Body of pancreas (tissue), 4 donors: ENCODE results near the gene ZDHHC18. TPM values are rescaled to one million over a fixed set of nuclear protein-coding genes. Genes with fewer than 3 reads are reported as not detected.

ENCODE experiments used
- ATAC-seq: fragments of 150-250 bp; one replicate; pipeline ENCODE4 v1.9.1; 2016
- DNase-seq, 4 donors: peaks; one replicate each; pipeline ENCODE4 v3.0.0-alpha.2; 2019
- H3K27ac ChIP-seq, 4 donors: fragments of 200-600 bp; sonication (generic); 1 replicate in 3 of 4; 2 replicates in 1 of 4; pipeline versions ENCODE4 v1.5.1 to v1.6.1; 2016 to 2019; ENCODE audit warnings: mild to moderate bottlenecking in 1 of 4, mixed read lengths in 1 of 4, moderate library complexity in 1 of 4
- H3K27me3 ChIP-seq, 2 donors: fragments of 200-600 bp; sonication (generic); one replicate each; pipeline ENCODE4 v1.6.0; 2016; ENCODE audit warnings: mild to moderate bottlenecking in 1 of 2
- H3K36me3 ChIP-seq, 2 donors: fragments of 200-600 bp; sonication (generic); replicated peaks in 1 of 2; 2 replicates each; pipeline ENCODE4 v1.5.1; 2016; ENCODE audit warnings: low read depth in 2 of 2; ENCODE audit not compliant: insufficient read depth in 1 of 2
- H3K4me1 ChIP-seq: fragments of 200-600 bp; sonication (generic); one replicate; pipeline ENCODE4 v1.6.0; 2016
- H3K4me3 ChIP-seq, 2 donors: fragments of 200-600 bp; sonication (generic); 1 replicate in 1 of 2; 2 replicates in 1 of 2; pipeline ENCODE4 v1.5.1; 2016 to 2019
- H3K9me3 ChIP-seq, 3 donors: fragments of 200-600 bp; sonication (generic); 1 replicate in 2 of 3; 2 replicates in 1 of 3; pipeline ENCODE4 v1.5.1; 2016
- CTCF ChIP-seq, 7 experiments: fragments of 450-650 bp in 4 of 7; fragments of 200-600 bp in 3 of 7; sonication (generic) in 3 of 7; IDR thresholded peaks; one replicate each; pipeline ENCODE4 v1.5.1; 2016 to 2019; ENCODE audit warnings: antibody characterized with exemption in 7 of 7
- POLR2A ChIP-seq, 3 donors: fragments of 450-650 bp; IDR thresholded peaks; one replicate each; pipeline ENCODE4 v1.6.1; 2016; ENCODE audit warnings: antibody characterized with exemption in 3 of 3, mild to moderate bottlenecking in 2 of 3
- WGBS, 2 donors: methylation state at CpG; one replicate each; pipeline ENCODE4 v1.1.5; 2017; 5-methylcytosine and 5-hydroxymethylcytosine counted together
- intact Hi-C: fragments of 100-400 bp; cut with DNase I; formaldehyde crosslinking; loops from one replicate; pipeline ENCODE4 v1.15.1; 2023
- total RNA-seq, 2 donors: library from RNA; depleted of rRNA; stranded (reverse); fragments of >200 nt; gene quantifications; one replicate each; pipeline ENCODE4 v1.1.0, GENCODE V29; 2016

The ZDHHC18 gene
- total RNA-seq, 2 donors from 2014 or later, result 4.6 to 5.7 TPM

GRCh38 chr1:26853156-26853555 is 26.7 kb downstream of the ZDHHC18 start:
- Histone ChIP-seq H3K4me3 (no peak overlapping the region), H3K27ac (peak overlapping the region in 2 of 4 donors; percentile 10 to 26), H3K27me3 (no peaks in the 10 kb centered on the region), H3K36me3 (peaks cover 0 to 3% of the 10 kb centered on the region in 2 donors), H3K4me1 (no peaks in the 10 kb centered on the region), H3K9me3 (no peaks in the 10 kb centered on the region)
- ATAC-seq (peak; percentile 84), DNase-seq (peak; percentile 88 to 93 (median 90))
- TF ChIP-seq POLR2A (IDR thresholded peaks at IDR 0.05), result no peak
- TF ChIP-seq CTCF (IDR thresholded peaks at IDR 0.05), result peak; percentile 74 to 87 (median 82)
- intact Hi-C loops, result no loop called here
- WGBS, 2 donors, result 13 to 26% methylated on average over 3 of the region's 3 CpGs

GRCh38 chr1:26853600-26853999 is 27.1 kb downstream of the ZDHHC18 start:
- intact Hi-C loops, result no loop called here
- H3K27ac ChIP-seq, result peak overlapping the region in 2 of 4 donors; percentile 10 to 26
- ATAC-seq, result no peak
- TF ChIP-seq POLR2A (IDR thresholded peaks at IDR 0.05), result no peak
- no peak for TF ChIP-seq CTCF (IDR thresholded peaks at IDR 0.05)
- no peak for DNase-seq
- H3K27me3 ChIP-seq, result no peaks in the 10 kb centered on the region
- no peaks in the 10 kb centered on the region for H3K4me1 ChIP-seq
- WGBS, 2 donors, result 91 to 98% methylated on average over 8 to 10 of the region's 10 CpGs
- H3K36me3 ChIP-seq, result peaks cover 0 to 3% of the 10 kb centered on the region in 2 donors
- no peaks in the 10 kb centered on the region for H3K9me3 ChIP-seq
- H3K4me3 ChIP-seq, result no peak overlapping the region

GRCh38 chr1:26854906-26855305 is 28.4 kb downstream of the ZDHHC18 start:
- no peaks in the 10 kb centered on the region for H3K9me3 ChIP-seq
- intact Hi-C loops, result no loop called here
- peaks cover 0 to 3% of the 10 kb centered on the region in 2 donors for H3K36me3 ChIP-seq
- no peak overlapping the region for H3K27ac ChIP-seq
- no peaks in the 10 kb centered on the region for H3K4me1 ChIP-seq
- no peak overlapping the region for H3K4me3 ChIP-seq
- WGBS, 2 donors, result 57 to 90% methylated on average over 1 to 5 of the region's 5 CpGs
- TF ChIP-seq POLR2A (IDR thresholded peaks at IDR 0.05) (no peak), CTCF (IDR thresholded peaks at IDR 0.05) (no peak)
- no peaks in the 10 kb centered on the region for H3K27me3 ChIP-seq
- DNase-seq (no peak), ATAC-seq (no peak)

GRCh38 chr1:26855636-26856035 is 29.1 kb downstream of the ZDHHC18 start:
- no peaks in the 10 kb centered on the region for H3K4me1 ChIP-seq
- H3K36me3 ChIP-seq, result peaks cover 0 to 3% of the 10 kb centered on the region in 2 donors
- ATAC-seq, result no peak
- no peak overlapping the region for H3K27ac ChIP-seq
- intact Hi-C loops, result no loop called here
- no peaks in the 10 kb centered on the region for H3K9me3 ChIP-seq
- no peaks in the 10 kb centered on the region for H3K27me3 ChIP-seq
- no peak for TF ChIP-seq POLR2A (IDR thresholded peaks at IDR 0.05)
- TF ChIP-seq CTCF (IDR thresholded peaks at IDR 0.05), result no peak
- DNase-seq, result no peak
- WGBS, 2 donors, result 92 to 96% methylated on average over 4 of the region's 4 CpGs
- H3K4me3 ChIP-seq, result no peak overlapping the region

DNA sequence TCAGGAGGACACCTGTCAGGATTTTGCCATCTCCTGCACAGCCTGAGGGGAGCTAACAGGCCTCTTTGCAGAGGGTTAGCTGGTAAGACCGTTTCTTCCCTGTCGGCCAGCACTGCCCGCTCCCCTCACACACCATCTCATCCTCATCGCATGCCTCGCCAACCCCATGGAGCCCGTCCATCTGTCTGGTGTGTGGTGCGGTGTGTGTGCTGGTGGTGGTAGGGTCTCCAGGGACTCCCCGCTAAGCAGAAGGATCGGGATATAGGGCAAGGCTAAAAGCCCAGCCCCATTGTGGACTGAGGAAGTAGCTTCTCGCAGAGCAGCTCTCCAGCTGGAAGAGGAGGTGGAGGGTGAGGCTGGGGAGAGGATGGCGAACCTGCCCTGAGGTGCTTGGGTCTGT is 29.7 kb downstream of the ZDHHC18 start:
- TF ChIP-seq CTCF (IDR thresholded peaks at IDR 0.05) (no peak), POLR2A (IDR thresholded peaks at IDR 0.05) (no peak)
- intact Hi-C loops, result no loop called here
- Histone ChIP-seq H3K9me3 (no peaks in the 10 kb centered on the region), H3K4me1 (no peaks in the 10 kb centered on the region), H3K4me3 (no peak overlapping the region), H3K27ac (no peak overlapping the region), H3K27me3 (no peaks in the 10 kb centered on the region), H3K36me3 (peaks cover 0 to 3% of the 10 kb centered on the region in 2 donors)
- DNase-seq (no peak), ATAC-seq (no peak)
- WGBS, 2 donors, result 88 to 95% methylated on average over 8 to 10 of the region's 11 CpGs
